NCI-H1417 (cell line): ENCODE results near the gene RBMXL3.

Experiments used
- DNase-seq, 3 experiments: peaks; one replicate each; lab custom pipeline; 2025; lab: John Stamatoyannopoulos, UW

Gene RBMXL3

DNA sequence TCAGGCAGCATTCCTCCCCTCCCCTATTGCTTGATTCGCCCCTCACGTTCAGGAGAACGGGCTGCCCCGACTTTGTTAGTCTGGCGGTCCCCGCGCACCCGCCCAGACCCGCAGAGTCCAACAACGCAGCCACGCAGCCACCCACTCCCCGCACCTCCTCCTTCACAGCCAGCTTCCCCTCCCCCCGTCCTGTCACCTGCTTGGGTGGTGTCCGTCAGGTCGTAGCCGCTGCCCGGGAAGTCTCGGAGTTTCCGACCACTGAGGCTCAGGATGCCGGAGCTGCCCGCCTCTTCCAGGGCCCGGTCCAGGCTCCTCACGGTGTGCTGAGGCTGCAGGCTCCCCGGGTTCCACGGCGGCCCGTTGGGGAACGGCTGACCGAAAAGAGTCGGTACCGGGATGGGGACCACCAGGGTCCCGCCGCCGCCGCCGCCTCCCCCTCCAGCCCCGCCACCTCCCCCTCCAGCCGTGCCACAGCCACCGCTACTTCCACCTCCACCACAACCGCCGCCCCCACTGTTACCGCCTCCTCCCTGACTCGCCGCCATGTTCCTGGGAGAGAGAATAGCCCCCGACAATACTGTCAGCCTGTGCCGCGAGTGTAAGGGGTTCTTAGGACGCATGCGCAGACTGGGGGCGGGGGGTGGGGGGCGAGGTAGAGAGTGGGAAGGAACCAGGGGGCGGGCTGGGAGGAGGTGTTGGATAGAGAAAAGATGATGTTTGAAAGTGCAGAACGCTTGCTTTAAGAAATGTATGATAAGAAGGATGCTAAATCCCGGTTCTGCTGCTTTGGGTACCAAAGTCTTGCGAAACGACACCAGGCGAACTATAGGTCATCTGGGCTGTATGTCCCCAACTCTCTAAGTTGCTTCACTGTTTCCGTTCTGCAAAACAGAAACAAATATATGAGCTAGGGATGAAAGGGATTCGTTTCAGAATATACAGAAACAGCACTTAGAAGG is 44.6 kb downstream of the RBMXL3 start, which contains the start of gene LRCH2:
TSS of gene LRCH2 (minus strand) at position 600 of the 959 bp plus-strand sequence. CDS start at position 545, 55 bp downstream.
- DNase-seq: peak; percentile 7 to 72 (median 63)

DNA sequence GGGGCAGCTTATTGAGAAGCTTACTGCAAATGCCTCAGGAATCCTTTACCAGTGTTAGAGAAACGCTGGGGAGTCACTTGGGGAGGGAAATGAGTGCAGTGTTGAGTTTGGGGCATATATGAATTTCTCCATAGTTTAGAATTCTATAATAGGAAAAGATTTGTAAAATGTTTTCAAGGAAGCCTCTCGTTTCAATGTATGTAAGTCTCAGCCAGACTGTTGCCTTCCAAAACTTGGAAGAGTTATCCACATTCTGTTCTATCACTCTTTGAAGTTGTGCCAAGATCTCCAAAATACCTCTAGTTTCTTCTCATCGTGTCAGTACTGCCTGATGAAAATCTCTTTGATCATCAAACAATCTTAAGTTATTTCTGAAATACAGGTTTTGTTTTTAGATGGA is 45.3 kb downstream of the RBMXL3 start:
- no peak for DNase-seq

DNA sequence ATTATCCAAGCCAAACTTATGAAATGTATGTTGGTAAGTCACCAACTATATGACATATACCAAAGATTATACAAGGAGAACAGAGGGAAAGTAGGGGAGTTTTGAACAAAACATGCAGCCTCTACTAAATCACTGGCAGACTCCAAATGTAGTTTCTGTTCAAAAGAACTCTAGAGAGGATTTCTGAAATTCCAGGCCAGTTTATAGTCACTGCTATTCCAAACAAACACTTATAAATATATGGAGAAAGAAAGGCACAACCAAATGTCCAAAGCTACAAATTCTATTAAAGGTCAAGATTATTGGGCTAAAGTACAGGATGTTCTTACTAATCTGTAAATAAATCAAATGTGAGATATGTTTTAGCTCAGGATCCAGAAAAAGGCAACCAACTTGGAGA is 47.4 kb downstream of the RBMXL3 start:
- no peak for DNase-seq

DNA sequence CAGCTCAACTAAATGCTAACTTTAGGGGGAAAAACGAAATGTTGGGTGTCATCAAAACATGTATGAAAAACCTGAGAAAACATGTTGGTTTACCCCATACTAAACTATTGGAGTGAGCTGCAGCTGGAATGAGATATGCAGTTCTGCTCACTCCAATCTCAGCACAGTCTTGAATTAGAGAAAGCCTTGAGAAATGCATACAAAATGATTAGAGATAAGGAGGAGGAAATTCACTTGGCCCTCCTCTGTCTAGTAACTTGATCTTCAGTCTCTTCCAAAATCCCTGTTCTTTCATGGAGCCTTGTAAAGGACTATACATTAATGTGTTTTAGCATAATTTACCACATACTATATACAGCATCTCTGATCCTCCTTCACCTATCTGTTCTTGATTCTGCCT is 47.8 kb downstream of the RBMXL3 start:
- DNase-seq: no peak
